ENCODE measurements around the gene CCDC57.

The CCDC57 gene

DNA sequence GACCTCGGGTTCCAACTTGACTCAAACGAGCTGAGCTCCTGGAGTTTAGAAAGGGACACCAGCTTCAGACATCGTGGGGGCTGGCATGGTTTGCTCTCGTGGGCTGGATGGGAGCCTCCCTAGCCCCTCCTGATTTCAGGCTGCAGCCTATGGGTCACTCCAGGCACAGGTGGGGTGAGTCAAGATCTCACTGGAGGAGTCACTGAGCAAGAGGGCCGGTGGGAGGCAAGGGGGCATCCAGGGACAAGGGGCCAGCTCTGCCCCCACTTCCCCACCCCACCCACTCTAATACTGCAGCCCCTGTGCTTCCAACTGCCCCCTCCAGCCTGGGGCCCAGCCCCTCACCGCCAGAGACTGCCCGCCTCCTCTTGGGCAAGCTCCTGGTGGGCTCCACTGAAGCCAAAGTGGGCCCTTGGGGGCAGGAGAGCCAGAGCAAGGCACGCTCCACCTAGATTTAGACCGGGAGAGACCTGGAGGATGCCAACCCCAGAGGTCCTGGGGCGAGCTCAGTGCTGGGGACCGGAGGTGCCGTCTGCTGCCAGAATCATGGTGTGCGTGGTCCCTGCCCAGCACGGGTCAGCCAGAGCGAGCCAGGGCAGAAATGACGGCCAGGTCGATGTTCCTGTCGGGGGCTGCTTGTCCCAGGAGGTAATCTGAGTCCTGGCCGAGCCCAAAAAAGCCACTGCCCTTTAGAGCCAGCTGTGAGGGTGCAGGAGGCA, 22.6 kb upstream of the CCDC57 start:
- DNase-seq = peak; percentile 20
- H3K9me3 Mint-ChIP-seq = no peaks in the 10 kb centered on the region
- CTCF ChIA-PET = interaction anchor here (1.1 to 2.4 kb wide), 15 partner anchors 9 to 205 kb away, joined by 3 to 12 read pairs (median 4); partner anchors contain the start of genes CD7 and DCXR
- peaks cover 20% of the 10 kb centered on the region for H3K36me3 Mint-ChIP-seq
- H3K27ac Mint-ChIP-seq = no peak overlapping the region
- peaks cover 56% of the 10 kb centered on the region for H3K4me1 Mint-ChIP-seq
- no peaks in the 10 kb centered on the region for H3K27me3 Mint-ChIP-seq
- H3K4me3 Mint-ChIP-seq = no peak overlapping the region

DNA sequence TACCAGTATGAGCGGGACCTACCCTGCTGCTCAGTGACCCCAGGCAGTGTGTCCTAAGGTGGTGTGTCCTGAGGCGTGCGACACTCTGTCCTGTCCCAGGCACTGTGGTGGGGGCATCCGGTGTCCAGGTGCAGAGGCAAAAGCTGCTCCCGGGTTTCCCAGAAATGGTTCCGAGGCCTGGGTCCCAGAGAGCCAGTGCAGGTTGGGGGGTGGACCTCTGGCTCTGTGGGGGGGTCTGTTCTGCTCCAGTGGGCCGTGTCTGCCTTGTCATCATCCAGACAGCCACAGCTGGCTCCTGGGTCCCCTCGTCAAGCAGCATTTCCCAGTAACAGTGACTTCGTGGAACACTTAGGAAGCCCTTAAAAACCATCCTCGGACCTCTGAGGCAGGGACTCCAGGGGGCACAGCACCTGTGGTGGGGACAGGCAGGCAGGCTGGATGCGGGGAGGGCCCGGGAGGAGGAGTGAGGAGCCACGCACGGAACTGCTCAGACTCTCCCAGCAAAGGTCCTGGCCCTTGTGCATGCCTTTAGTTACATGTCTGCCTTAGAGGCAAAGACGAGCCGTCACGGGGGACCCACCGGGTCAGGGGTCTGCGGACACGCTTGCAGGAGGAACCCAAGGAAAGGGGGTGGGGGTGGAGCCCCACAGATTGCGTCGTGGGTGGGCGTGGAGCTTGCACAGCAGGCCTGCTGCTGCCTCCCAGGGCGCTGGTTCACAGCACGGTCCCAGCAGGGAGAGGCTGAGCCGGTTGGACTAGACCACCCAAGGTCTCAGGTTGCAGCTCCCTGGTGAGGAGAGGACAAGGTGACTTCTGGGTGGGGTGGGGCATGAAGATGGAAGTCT, 21.8 kb upstream of the CCDC57 start:
- H3K9me3 Mint-ChIP-seq = no peaks in the 10 kb centered on the region
- DNase-seq = peak; percentile 21
- no peaks in the 10 kb centered on the region for H3K27me3 Mint-ChIP-seq
- H3K4me1 Mint-ChIP-seq = peaks cover 52% of the 10 kb centered on the region
- no peak overlapping the region for H3K4me3 Mint-ChIP-seq
- H3K27ac Mint-ChIP-seq = no peak overlapping the region
- peaks cover 23% of the 10 kb centered on the region for H3K36me3 Mint-ChIP-seq
- CTCF ChIA-PET = interaction anchor here (1.2 to 2.4 kb wide), 5 partner anchors 10 to 87 kb away, joined by 3 to 12 read pairs (median 4); no protein-coding TSS in a partner anchor

DNA sequence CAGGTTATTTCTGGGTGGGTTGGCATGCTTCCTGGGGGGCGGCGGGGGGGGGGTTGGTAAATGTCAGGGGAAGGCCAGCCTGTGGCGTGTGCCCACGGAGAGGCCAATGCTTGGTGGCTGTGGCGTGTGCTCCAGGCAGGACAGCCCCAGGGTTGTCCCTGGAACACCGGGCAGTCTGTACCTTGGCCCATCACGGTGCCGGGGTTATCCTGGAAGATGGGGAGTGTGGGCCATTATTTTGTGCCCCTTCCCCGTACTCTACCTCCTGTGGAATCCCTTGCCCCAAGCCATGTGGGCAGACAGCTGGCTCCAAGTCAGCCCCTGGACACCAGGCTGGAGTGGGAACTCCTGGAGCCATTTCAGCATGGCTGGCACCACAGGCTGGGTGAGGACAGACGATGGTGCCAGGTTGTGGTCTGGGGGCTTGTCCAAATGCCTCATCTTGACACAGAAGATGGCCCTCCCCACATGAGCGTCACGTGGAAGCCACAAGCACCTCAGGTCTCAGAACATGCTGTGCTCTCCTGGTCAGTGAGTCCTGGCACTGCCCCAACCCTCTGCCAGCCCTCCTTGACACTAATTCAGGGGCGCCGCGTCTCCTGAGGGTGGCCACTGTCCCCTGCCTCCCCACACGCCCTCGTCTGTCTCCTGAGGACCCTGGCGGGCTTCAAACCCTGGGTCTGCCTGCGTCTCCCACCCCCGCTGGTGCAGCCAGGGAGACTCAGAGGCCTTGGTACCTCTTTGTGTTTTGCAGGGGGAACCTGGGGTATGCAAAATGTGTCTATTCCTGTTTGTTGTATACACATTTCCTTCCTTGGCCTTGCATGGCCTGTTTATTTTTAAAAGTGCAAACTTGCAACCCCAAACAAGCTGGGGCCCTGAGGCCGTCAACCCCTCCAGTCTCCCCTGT, 20.5 kb upstream of the CCDC57 start:
- CTCF ChIA-PET = no interaction called here
- peaks cover 16% of the 10 kb centered on the region for H3K36me3 Mint-ChIP-seq

DNA sequence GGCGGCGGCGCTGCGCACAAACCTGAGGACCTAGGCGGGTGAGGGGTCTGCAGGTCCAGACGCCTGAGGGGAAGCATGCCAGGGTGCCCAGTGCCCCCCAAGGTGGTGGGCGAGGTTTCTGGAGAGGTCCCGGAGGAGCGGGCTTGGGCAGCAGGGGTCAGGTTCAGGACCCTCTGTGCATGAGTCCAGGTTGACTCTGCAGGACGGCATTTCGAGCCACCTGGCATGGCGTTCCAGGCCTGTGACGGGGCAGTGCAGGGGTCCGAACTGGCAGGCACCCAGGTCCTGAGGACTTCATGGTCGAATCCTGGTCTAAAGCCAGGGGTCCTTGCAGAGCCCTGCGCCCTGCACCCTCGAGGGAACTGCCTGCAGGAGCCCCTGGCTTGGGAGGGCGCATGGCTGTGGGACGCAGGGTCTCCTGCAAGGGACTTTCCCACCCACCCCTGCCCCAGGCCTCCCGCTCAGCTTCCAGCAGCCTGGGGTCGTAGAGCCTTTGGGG, 19.7 kb upstream of the CCDC57 start:
- Mint-ChIP-seq H3K27ac (no peak overlapping the region), H3K4me1 (peaks cover 35% of the 10 kb centered on the region), H3K36me3 (peaks cover 13% of the 10 kb centered on the region), H3K27me3 (peaks cover 5% of the 10 kb centered on the region), H3K9me3 (no peaks in the 10 kb centered on the region), H3K4me3 (peak overlapping the region; percentile 21)
- DNase-seq = no peak
- CTCF ChIA-PET = interaction anchor here (0.8 kb wide), 2 partner anchors 10 to 85 kb away, joined by 3 read pairs; partner anchors contain the start of gene CD7

More for the DNA sequence above, 20.5 kb upstream of the CCDC57 start:
- Mint-ChIP-seq H3K4me1 (peaks cover 39% of the 10 kb centered on the region), H3K9me3 (no peaks in the 10 kb centered on the region), H3K27me3 (peaks cover 4% of the 10 kb centered on the region), H3K27ac (peak overlapping the region; percentile 82), H3K4me3 (no peak overlapping the region)
- DNase-seq = no peak

DNA sequence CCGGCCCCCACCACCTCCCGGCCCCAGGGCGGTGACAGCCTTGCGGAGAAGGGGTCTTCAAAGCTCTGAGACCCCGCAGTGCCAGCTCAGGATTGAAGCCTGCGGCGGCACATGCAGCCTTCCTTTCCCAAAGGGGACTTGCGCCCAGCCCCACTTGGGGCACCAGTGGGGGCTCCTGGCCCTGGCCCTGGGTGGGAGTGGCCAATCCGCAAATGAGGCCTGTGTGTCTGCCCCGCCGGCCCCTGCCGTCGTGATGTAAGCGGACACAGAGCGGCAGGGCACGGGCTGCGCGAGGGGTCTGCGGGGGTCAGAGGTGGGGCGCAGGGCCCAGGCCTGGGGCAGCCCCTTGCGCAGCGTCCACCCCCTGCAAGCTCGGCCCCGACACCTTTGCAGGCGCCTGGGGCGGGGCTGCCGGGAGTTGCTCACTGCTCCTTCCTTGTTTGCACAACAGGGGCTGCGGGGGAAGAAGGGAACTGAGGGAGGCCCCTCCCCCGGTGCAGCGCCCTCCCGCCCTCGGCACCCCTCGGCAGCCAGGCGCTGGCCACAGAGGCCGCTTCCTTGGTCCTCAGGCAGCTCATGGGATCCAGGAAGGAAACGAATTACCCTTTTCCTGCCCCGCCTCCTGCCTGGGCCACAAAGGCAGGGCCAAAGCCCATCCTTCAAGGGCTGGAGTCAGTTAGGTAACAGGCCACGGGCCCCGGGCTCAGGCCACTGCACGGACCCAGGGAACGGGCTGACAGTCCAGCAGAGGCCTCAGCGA, 19.1 kb upstream of the CCDC57 start:
- peaks cover 13% of the 10 kb centered on the region for H3K36me3 Mint-ChIP-seq
- CTCF ChIA-PET = interaction anchor here (0.8 kb wide), 2 partner anchors 11 to 85 kb away, joined by 3 read pairs; partner anchors contain the start of gene CD7
- peak overlapping the region; percentile 21 for H3K4me3 Mint-ChIP-seq
- no peaks in the 10 kb centered on the region for H3K9me3 Mint-ChIP-seq
- H3K27me3 Mint-ChIP-seq = peaks cover 5% of the 10 kb centered on the region
- H3K4me1 Mint-ChIP-seq = peaks cover 38% of the 10 kb centered on the region
- no peak overlapping the region for H3K27ac Mint-ChIP-seq
- DNase-seq = peak; percentile 54

DNA sequence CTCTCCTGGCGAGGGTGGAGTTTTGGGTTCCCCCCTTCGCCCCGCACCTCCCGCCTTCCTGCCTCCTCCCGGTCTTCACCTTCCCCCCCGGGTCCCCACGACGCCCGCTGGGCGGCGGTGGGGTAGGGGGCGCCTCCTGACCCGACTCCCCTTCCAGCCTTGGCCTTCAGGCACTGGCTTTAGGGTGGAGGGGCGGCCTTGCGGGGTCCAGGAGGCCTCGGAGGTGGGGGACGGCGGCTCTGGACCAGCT, 18.6 kb upstream of the CCDC57 start:
- H3K9me3 Mint-ChIP-seq = no peaks in the 10 kb centered on the region
- H3K4me1 Mint-ChIP-seq = peaks cover 33% of the 10 kb centered on the region
- CTCF ChIA-PET = interaction anchor here (0.8 kb wide), 1 partner anchor 86 kb away, joined by 3 read pairs; the partner anchor contains the start of gene CD7
- H3K36me3 Mint-ChIP-seq = peaks cover 11% of the 10 kb centered on the region
- no peak overlapping the region for H3K4me3 Mint-ChIP-seq
- H3K27ac Mint-ChIP-seq = no peak overlapping the region
- no peak for DNase-seq
- peaks cover 5% of the 10 kb centered on the region for H3K27me3 Mint-ChIP-seq

DNA sequence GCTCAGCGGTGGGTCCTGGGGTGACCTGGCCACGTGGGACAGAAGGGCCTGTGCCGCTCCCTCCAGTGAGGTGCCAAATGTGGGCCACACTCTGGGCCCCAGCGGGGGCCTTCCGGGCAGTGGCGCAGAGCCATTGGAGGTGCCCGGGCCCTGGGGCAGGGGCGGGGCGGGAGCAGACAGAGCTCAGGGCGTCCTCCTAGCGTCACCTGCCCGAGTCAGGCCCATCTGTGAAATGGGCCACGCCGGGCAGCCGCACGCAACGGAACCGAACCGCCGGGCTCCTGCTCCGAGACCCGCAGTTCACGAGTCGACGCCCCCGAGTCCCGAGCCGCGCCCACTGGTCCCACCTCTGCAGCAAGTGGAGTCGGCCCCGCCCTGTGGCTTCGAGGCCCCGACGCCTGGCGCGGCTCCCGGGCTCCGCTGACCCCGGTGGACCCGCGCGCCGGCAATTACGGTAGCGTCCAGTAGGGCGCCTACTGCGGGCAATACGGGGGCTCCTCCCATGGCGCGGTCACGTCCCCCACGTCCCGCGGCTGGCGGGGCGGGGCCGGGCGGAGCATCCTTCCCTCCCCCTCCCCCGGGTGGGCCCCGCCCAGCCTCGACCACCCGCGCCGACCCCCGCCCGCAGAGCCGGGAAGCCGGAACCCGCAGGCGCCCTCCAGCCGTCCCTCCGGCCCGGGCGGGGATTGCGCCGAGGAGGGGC, 18.1 kb upstream of the CCDC57 start:
- Mint-ChIP-seq H3K4me1 (peaks cover 29% of the 10 kb centered on the region), H3K27me3 (peaks cover 5% of the 10 kb centered on the region), H3K9me3 (no peaks in the 10 kb centered on the region), H3K4me3 (peak overlapping the region; percentile 89), H3K27ac (peak overlapping the region; percentile 83), H3K36me3 (peaks cover 8% of the 10 kb centered on the region)
- CTCF ChIA-PET = interaction anchor here (2.4 kb wide), 1 partner anchor 25 kb away, joined by 11 read pairs; no protein-coding TSS in a partner anchor
- peak; percentile 79 for DNase-seq

DNA sequence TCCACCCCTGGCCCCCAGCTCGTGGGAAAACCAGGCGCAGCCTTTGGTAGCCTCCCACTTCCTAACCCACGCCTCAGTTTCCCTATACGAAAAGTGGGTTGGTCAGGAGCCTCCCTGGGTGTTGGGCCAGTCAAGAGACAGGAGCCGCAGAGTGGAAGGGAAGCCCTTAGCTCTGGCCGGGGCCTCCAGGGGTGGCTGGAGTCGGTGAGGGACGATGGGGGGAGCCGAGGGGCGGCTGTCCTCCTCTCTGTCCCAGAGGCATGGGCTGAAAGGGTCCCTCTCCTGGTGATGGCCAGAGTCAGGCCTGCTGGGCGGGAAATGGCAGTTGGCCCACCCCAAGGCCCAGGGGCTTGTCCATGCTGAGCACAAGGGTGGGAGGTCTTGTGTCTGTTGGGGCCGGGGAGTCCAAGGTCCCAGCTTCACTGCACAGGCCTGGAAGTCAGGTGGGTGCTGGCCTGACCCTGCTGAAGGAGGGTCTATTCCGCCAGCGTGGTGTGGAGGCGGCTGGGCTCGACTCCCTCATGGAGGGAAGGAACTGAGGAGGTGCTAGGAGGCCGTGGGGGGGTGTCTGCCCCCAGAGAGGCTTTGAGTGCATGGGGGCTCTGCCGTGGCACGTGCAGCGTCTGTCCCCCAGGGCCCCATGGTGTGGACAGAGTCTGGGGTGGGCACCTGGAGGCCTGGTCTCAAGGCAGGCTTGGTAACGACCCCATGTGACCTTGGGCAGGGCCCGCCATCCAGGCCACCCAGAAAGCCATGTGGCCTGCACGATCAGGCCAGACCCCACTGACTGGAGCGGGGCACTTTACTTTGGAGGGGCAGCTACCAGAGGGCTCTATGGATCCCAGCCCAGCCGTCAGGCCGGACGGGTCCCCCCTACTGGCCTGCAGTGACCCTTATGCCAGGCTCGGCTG, 17.3 kb upstream of the CCDC57 start:
- H3K4me3 Mint-ChIP-seq = peak overlapping the region; percentile 89
- H3K4me1 Mint-ChIP-seq = peaks cover 21% of the 10 kb centered on the region
- CTCF ChIA-PET = interaction anchor here (1.7 to 2.4 kb wide), 2 partner anchors 8 to 24 kb away, joined by 7 to 11 read pairs; no protein-coding TSS in a partner anchor
- H3K27ac Mint-ChIP-seq = peak overlapping the region; percentile 83
- DNase-seq = peak; percentile 30
- peaks cover 5% of the 10 kb centered on the region for H3K27me3 Mint-ChIP-seq
- H3K36me3 Mint-ChIP-seq = peaks cover 8% of the 10 kb centered on the region
- no peaks in the 10 kb centered on the region for H3K9me3 Mint-ChIP-seq

DNA sequence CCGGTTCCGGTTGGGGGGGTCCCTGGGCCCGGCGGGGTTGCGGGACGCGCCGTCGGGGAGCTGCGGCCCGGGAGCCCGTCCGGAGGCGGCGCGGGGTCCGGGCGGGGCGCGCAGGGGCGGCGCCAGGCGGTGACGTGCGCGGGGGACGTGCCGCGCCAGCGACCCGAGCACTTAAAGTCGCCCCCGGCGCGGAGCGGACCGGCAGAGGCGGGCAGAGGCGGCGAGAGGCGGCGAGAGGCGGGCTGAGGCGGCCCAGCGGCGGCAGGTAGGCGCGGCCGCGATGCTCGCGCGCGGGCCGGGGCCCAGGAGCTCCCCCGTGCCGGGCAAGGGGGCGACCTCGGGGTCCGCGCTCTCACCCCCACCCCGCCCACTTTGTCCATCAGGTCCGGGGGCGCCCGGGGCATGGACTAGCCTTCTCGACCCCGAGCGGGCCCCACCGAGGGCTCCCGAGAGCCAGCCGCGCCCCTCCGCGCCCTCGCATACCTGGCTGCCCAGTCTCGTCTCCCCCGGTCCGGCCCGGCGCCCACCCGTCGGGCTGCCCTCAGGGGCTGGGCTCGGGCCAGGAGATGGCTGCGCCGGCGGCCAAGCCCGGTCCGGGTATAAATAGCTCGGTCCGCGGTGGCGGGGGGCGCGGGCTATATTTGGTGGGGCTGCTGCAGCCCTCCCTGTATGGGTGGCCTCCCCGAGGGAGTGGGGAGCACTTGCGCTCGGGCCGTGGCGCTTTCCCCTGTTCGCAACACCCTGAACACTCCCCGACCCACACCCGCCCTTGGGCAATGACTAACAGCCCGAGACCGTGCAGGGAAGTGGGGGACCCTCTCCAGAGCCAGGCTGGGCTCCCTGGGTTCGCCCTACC, 16.4 kb upstream of the CCDC57 start, which contains the start of gene SLC16A3:
TSS of gene SLC16A3 (plus strand) at position 201 of the 856 bp plus-strand sequence. CDS start 6,967 bp downstream, outside the sequence.
- peaks cover 5% of the 10 kb centered on the region for H3K27me3 Mint-ChIP-seq
- no peaks in the 10 kb centered on the region for H3K9me3 Mint-ChIP-seq
- peak within 1 kb of the TSS; percentile 89 for H3K4me3 Mint-ChIP-seq
- H3K27ac Mint-ChIP-seq = peak within 1 kb of the TSS; percentile 91
- peak; percentile 76 for DNase-seq
- peaks cover 8% of the 10 kb centered on the region for H3K36me3 Mint-ChIP-seq
- CTCF ChIA-PET = interaction anchor here (1.1 to 2.4 kb wide), 3 partner anchors 9 to 188 kb away, joined by 3 to 11 read pairs (median 7); no protein-coding TSS in a partner anchor
- H3K4me1 Mint-ChIP-seq = peaks cover 16% of the 10 kb centered on the region

DNA sequence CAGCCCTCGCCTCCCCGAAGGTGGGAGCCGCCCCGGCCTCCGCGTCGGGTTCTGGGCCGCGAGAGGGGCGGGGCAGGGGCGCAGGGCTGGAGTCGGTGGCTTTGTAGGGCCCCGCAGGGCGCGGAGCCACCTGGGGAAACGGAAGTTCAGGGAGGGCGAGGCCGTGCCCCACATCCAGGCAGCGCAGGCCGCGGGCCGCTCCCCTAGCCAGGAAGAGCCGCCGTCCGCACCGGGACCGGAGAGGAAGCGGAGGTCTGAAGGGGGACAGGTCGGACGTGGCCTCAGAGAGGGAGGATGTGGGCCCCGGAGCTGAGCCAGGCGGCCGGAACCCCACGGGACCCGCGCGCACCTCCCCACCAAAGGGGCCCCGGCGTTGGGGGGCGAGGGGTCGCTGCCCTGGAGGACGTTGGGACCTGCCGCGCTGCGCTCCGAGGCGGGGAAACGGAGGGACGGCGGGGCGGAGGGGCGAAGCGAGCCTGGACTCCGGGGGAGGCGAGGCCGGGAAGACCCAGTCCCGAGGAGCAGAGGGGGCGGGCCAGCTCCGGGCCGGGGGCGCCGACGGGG, 15.7 kb upstream of the CCDC57 start:
- H3K27me3 Mint-ChIP-seq = peaks cover 5% of the 10 kb centered on the region
- peaks cover 6% of the 10 kb centered on the region for H3K36me3 Mint-ChIP-seq
- H3K4me1 Mint-ChIP-seq = peaks cover 12% of the 10 kb centered on the region
- DNase-seq = peak; percentile 84
- H3K9me3 Mint-ChIP-seq = peaks cover 3% of the 10 kb centered on the region
- peak overlapping the region; percentile 91 for H3K27ac Mint-ChIP-seq
- CTCF ChIA-PET = interaction anchor here (1.1 to 2.4 kb wide), 2 partner anchors 23 to 189 kb away, joined by 3 to 11 read pairs; no protein-coding TSS in a partner anchor
- peak overlapping the region; percentile 85 for H3K4me3 Mint-ChIP-seq
